GM18951 (cell line): ENCODE measurements around the gene TUBB.

Source experiments
- POLR2A ChIP-seq: IDR thresholded peaks from 4 replicates; pipeline ENCODE4 v1.6.1; 2011; ENCODE audit warnings: mild to moderate bottlenecking; ENCODE audit not compliant: insufficient read length, insufficient read depth; ENCODE audit errors: extremely low read depth
- in situ Hi-C: fragments of 300-500 bp; cut with MboI; formaldehyde crosslinking; loops from one replicate; pipeline ENCODE4 v1.12.0; 2022; ENCODE audit warnings: low sequenced_read_pairs, mixed read lengths, inconsistent platforms; ENCODE audit not compliant: unreplicated experiment

Gene TUBB

DNA sequence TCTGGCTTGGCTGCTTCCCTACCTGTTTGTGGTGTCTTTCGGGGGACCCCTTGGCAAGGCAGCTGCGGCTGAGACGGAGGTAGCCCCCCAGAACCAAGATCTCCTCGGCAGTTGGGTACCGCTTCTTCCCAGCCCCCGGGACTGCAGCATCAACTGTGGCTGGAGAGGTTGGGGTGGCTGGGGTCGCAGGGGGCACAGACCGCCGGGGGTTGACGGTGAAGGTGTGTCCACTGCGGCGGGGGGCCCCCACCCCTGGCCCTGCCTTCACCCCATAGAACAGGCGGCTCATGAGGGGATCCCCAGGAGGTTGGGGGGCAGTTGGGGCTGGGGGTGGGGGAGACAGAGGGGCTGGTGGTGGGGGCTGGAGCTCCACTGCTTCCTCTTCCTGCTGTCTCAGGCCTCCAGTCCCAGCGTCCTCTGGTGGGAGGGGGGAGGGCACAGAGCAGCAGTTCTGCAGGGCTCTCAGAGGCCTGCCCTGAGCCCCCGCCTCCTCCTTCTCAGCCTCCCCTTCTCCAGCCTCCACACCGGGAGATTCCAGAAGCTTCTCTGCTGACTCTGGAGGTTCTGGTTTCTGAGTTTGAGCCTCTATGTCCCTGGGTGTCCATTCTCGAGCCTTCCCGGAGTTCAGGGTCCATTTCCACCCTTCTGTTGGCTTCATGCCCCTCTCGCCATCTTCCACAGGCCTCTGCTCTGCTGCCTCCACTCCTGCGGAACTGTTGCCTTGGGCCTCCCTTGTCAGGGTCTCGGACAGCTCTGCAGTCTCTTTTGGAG lies 35.6 kb upstream of the TUBB start:
- TF ChIP-seq POLR2A: peak; percentile 13
- in situ Hi-C loops: no loop called here

DNA sequence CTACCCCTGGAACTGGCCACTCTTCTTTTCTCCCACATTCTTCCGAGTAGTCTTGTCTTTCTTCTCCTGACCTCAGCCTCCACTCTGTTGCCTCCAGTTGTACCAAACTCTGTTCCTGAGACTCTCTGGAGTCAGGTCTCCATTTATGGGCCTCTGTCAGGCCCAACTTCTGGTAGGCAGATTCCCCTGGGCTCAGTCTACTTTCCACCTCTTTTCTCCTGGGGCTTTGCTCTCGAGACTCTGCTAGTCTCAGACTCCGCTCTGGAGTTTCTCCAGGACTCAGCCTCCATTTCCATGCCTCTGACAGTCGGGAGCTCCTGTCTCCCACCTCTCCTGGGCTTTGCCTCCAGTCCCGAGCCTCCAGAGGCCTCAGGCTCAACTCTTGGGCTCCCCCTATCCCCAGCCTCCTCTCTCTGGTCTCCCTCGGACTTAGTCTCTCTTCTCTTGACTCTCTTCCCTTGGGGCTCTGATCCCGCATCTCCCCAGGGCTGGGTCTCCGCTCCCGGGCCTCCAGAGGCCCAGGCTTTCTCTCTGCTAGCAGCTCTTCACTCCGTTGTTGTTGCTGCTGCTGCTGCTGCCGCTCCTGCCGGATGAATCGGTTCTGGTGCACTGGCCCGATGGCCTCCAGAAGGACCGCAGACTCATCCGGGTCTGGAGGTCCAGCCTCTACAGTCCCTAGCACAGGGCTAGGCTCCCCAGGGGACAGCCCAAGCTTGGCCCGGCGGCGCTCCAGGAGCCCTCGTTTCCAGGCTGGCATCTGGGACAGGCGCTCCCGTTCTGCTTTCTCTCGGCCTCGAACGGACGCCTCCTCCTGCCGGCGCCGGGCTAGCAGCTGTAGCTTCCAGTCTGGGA lies 34.8 kb upstream of the TUBB start:
- no peak for TF ChIP-seq POLR2A
- in situ Hi-C loops: no loop called here

- in situ Hi-C loops: no loop called here
- TF ChIP-seq POLR2A: peak; percentile 59
These were observed 33.9 kb upstream of the TUBB start, which contains the start of gene PPP1R18 for GRCh38 chr6:30686009-30686907. TSS of gene PPP1R18 (minus strand) at chr6:30686645. CDS start at chr6:30686018, 627 bp downstream.

- in situ Hi-C loops: no loop called here
- TF ChIP-seq POLR2A: peak; percentile 75
These were observed 33.1 kb upstream of the TUBB start for GRCh38 chr6:30686908-30687658.

DNA sequence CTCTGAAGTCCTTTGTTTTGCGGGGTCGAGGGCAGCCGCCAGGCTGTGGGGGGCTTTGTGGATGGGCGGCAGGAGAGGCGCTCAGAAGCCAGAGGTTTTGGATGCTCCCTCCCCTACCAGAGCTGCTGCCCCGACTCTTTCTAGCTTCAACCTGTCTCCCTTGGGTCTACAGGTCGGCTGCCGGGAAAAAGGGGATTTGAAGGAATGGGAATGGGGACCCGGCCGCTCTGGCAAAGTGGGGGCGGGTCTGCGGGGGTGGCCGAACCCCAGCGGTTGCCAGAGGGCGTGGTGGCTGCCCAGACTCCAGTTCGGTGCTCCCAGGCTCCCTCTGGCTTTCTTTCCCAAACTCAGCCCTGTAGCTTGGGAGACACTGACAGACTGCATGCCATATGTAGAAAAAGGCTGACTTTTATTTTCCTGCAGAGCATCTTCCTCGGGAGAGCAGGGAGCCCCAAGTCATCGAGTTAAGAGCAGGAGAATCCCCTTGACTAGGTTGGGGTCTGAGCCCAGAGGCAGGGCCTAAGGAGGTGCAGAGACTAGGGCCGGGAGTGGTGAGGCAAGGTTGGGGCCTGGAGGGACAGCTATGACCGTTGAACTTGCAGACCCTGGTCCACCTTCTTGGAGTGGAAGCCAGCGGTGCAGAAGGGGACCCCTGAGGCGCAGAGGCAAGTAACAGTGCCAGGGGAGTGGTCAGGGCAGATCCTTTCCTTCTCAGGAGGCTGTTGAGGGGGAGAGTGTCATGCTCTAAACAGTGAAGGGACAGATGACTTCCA lies 32.3 kb upstream of the TUBB start:
- TF ChIP-seq POLR2A: peak; percentile 57
- in situ Hi-C loops: no loop called here

DNA sequence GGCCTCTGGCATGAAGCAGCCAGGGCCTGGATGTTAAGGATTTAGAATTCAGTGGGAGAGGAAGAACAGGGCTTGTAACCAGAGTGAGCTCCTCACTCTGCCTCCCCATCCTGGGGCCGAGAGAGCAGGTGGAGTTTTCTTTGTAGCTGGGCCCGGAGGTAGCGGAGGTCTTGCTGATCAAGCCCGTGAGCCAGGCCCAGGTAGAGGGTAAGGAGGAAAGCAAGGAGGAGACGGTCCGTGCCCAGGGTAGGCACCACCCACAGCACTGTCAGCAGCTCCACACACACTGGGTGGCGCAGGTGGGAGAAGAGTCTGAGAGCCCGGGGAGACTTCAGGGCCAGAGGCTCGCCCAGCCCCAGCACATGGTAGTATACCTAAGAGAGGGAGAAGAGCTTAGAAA lies 31.6 kb upstream of the TUBB start:
- in situ Hi-C loops: no loop called here
- TF ChIP-seq POLR2A: peak; percentile 58

GRCh38 chr6:30689022-30689865 lies 30.9 kb upstream of the TUBB start:
- in situ Hi-C loops: no loop called here

GRCh38 chr6:30689985-30690384 lies 30.2 kb upstream of the TUBB start:
- in situ Hi-C loops: no loop called here
- no peak for TF ChIP-seq POLR2A

More at GRCh38 chr6:30689022-30689865, 30.9 kb upstream of the TUBB start:
- TF ChIP-seq POLR2A: peak; percentile 2

DNA sequence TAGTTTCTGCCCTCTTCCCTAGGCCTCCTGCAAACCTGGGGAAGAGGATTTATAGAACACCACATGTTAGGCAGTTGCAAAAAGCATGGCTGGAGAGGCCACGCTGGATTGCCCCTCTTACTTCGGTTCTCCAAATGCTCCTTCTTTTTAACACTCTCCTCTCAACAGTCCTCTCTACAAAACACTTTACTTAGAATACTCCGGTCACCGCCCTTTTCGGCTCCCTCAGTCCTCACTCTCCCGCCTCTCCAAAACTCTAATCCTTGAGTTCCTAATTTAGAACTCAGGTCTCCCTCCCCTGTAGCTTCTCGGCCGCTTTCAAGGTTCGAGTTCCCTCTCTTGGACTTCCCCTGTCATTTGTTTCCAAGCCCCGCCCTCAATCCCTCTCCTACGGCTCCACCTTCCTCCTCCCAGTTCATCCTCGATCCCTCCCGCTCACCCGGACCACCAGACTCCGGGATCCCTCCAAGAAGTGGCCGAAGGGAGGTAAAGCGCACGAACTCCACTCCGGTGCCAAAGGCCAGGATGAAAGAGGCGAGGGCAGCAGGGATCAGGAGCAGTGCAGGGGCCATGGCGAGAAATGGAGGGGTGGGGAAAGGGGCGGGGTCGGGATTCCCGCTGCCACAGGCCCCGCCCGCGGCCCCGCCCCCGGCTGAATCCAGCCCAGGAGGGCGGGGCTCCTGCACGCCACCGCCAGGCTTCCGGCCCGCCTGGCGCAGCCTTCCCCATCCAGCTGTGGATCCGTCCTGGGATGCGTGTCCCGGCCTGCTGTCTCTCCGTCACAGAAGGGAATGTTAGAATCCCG lies 29.5 kb upstream of the TUBB start, which contains the start of gene NRM:
NRM (minus strand) TSS at position 582 of the 805 bp plus-strand sequence; CDS start at position 572, 10 bp downstream.
- TF ChIP-seq POLR2A: peak; percentile 76
- in situ Hi-C loops: no loop called here

DNA sequence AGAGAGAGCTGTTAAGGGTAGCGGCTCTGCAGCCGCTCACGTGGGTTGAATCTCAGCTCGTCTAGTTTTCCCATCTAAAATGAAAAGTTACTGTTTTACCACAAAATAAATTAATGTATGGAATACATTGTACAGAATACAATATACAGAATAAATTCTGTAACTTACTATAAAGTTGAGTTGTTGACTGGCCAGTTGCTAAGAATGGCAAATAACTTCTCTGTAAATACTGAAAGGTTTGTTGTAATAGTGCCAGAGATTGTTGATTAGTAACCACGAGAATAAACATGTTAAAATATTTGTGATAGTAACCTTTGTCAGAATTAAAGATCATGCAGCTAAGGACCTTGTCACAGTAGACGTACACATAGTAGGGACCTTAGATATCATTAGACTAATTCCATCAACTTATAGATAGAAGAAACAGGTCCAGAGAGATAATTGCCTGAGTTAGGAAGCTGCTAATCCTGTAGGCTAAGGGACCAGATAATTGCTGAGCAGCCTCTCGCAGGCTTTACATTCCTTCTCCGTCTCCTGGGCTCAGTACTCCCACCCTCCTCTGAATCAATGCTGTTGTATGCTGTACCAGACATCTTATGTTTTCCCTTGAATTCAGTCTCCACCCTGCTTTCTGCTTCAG lies 28.8 kb upstream of the TUBB start:
- TF ChIP-seq POLR2A: no peak
- in situ Hi-C loops: no loop called here

- no peak for TF ChIP-seq POLR2A
- in situ Hi-C loops: no loop called here
These were observed 23.7 kb upstream of the TUBB start for GRCh38 chr6:30696432-30696831.
